Measurements from ENCODE around the gene VNN1. TPM values are rescaled to one million over a fixed set of nuclear protein-coding genes. Genes with fewer than 3 reads are reported as not detected.

Gene VNN1, protein sequence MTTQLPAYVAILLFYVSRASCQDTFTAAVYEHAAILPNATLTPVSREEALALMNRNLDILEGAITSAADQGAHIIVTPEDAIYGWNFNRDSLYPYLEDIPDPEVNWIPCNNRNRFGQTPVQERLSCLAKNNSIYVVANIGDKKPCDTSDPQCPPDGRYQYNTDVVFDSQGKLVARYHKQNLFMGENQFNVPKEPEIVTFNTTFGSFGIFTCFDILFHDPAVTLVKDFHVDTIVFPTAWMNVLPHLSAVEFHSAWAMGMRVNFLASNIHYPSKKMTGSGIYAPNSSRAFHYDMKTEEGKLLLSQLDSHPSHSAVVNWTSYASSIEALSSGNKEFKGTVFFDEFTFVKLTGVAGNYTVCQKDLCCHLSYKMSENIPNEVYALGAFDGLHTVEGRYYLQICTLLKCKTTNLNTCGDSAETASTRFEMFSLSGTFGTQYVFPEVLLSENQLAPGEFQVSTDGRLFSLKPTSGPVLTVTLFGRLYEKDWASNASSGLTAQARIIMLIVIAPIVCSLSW
- total RNA-seq: 1.4 and 3.0 TPM in 2 replicates

DNA sequence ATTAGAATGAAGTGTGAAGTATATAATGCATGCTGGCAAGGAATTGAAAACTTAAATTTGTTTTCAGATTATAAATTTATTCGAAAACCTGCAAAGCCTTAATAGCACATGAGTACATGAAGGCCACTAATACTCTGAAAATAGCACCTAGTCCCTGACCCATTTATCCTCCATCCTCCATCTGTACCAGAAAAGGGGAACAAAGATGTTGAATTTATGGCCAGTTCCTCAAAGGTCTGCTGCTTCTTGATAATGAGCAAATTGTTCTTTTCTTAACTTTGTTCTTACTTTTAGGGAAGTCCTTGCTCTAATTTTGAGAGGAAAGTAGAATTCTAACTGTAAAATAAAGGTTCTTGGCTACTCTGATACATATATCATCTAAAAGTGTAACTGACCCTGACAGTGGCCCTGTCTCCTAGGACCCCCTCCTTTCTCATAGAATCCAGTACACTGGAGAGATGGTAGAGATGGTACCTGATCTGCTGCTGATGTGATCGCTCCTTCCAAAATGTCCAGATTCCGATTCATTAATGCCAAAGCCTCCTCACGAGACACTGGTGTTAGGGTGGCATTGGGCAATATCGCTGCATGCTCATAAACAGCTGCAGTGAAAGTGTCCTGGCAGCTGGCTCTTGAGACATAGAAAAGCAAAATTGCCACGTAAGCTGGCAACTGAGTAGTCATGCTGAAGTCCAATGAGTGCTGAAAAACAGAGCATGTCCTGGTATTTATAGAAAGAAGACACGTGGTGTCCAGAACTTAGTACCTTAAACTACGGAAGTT is at the start of gene VNN1:
Gene VNN1 (minus strand): TSS at position 704 of the 783 bp plus-strand sequence. CDS start 20 bp downstream, at position 684.

DNA sequence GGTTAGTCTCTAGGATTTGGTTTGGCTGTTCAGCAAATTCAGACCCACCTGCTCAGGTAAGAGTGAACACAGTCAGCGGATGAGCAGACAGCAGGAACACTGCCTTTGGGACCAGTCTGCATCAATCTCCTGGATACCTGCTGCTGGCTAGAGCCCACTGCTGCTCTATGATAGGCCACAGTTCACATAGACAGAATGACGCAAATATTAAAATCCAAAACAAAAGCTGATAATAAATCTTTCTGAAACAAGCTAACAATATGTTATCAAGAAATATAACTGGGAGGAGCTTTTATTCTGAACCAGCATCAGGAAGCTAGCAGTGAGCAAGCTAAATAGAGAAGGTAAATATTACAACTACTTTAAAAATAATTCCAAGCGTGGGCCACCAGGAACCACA is 54.8 kb downstream of the VNN1 start, which contains the start of gene TAAR1:
Gene TAAR1 (minus strand): TSS at position 101 of the 400 bp plus-strand sequence. CDS start 13,179 bp downstream, outside the sequence.

Other genes starting within 250 kb of the VNN1 start
- gene STX7, start 200.9 kb downstream of the VNN1 start, total RNA-seq: 16.4 and 21.1 TPM in 2 replicates
- not detected in 2 replicates for gene TAAR9, start 175.8 kb downstream of the VNN1 start, total RNA-seq
- gene TAAR8, start 161.4 kb downstream of the VNN1 start, total RNA-seq: not detected in 2 replicates
- not detected in 2 replicates for gene TAAR6, start 143.7 kb downstream of the VNN1 start, total RNA-seq
- not detected in 2 replicates for gene TAAR5, start 124.3 kb downstream of the VNN1 start, total RNA-seq
- not detected in 2 replicates for gene TAAR2, start 89.8 kb downstream of the VNN1 start, total RNA-seq
- gene TAAR1, start 54.9 kb downstream of the VNN1 start, total RNA-seq: not detected in 2 replicates
- gene VNN2, start 43.8 kb upstream of the VNN1 start, total RNA-seq: 0.53 TPM in 1 of 2 replicates, not detected in the other
- gene SLC18B1, start 84.6 kb upstream of the VNN1 start, total RNA-seq: 7.5 and 9.4 TPM in 2 replicates
- gene RPS12, start 100.5 kb upstream of the VNN1 start, total RNA-seq: 1,926 and 2,292 TPM in 2 replicates

Data from myometrial cell (primary cell).